Subcutaneous abdominal adipose tissue (tissue), 5 donors: ENCODE data around the gene PTPRA.
A peak's percentile ranks its signal among the peaks of the same experiment; 100 is the strongest.

ENCODE experiments used
- H3K27ac ChIP-seq: one replicate; pipeline ENCODE4 v1.7.0; 2013; ENCODE audit warnings: low read depth, mild to moderate bottlenecking, inconsistent platforms, low read length, moderate library complexity
- H3K27me3 ChIP-seq, 5 donors: one replicate each; pipeline ENCODE4 v1.7.0; 2013; ENCODE audit warnings: low read length in 5 of 5, inconsistent platforms in 1 of 5; ENCODE audit not compliant: control insufficient read depth in 5 of 5, insufficient read depth in 4 of 5
- H3K36me3 ChIP-seq, 5 donors: one replicate each; pipeline ENCODE4 v1.7.0; 2013; ENCODE audit warnings: low read length in 5 of 5; ENCODE audit not compliant: control insufficient read depth in 5 of 5, insufficient read depth in 5 of 5
- H3K4me1 ChIP-seq, 5 donors: one replicate each; pipeline ENCODE4 v1.7.0; 2013; ENCODE audit warnings: low read length in 5 of 5, mild to moderate bottlenecking in 3 of 5, moderate library complexity in 1 of 5; ENCODE audit not compliant: control insufficient read depth in 5 of 5, insufficient read depth in 5 of 5
- H3K4me3 ChIP-seq, 5 donors: one replicate each; pipeline ENCODE4 v1.7.0; 2013; ENCODE audit warnings: low read length in 5 of 5, low read depth in 1 of 5
- H3K9ac ChIP-seq, 5 donors: one replicate each; pipeline ENCODE4 v1.7.0; 2013; ENCODE audit warnings: low read length in 5 of 5, mild to moderate bottlenecking in 4 of 5, moderate library complexity in 3 of 5
- H3K9me3 ChIP-seq, 5 donors: one replicate each; pipeline ENCODE4 v1.7.0; 2013; ENCODE audit warnings: low read length in 5 of 5; ENCODE audit not compliant: control insufficient read depth in 5 of 5
- donor health status: healthy.
- donor health status: healthy.
- donor health status: healthy.
- donor health status: healthy.
- donor health status: healthy.

PTPRA gene

DNA sequence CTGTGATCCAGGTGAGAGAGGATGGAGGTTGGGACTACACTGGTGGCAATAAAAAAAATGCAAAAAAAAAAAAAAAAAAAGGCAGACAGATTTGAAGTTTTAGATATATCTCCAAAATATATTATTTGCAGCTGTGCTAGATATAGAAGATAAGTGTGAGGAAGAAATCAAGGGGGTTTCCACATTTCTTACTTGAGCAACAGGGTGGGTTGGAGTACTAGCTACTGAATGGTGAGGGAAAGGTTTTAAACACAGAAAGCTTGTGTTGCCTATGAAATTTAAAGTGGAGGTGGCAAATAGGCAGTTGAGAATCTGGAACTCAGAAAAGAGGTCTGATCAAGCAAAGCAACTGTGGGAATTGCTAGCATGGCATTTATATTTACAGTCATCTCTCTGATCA, 110.2 kb downstream of the PTPRA start:
- Histone ChIP-seq H3K4me1 (peaks cover 0 to 12% (median 10%) of the 10 kb centered on the region in 5 donors), H3K36me3 (peaks cover 14 to 29% (median 27%) of the 10 kb centered on the region in 5 donors), H3K27me3 (no peaks in the 10 kb centered on the region), H3K27ac (no peak overlapping the region), H3K9ac (no peak overlapping the region), H3K9me3 (no peaks in the 10 kb centered on the region), H3K4me3 (no peak overlapping the region)

DNA sequence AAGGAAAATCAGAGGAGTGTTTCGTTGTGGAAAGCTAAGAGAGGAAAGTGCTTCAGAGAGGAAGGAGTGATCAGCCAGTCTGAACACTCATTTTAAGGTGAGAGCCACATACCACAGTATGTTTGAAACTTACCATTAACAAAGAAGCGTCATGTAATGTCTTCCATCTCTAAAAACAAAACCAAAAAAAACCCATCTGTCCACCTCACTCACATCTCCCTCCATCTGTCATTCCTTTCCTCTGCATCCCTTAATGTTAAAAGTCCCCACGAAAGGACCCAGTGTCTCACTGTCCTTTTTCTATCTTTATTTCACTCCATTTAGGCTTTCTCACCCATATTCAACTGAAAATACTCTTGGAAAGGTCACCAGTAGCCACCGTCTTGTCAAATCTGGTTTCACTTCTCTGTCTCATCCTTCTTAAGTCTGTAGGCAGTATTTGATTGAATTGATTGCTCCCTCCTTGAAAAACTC, 110.8 kb downstream of the PTPRA start:
- H3K4me1 ChIP-seq: peaks cover 0 to 12% (median 10%) of the 10 kb centered on the region in 5 donors
- no peak overlapping the region for H3K27ac ChIP-seq
- H3K9ac ChIP-seq: no peak overlapping the region
- peaks cover 17 to 35% (median 32%) of the 10 kb centered on the region in 5 donors for H3K36me3 ChIP-seq
- H3K9me3 ChIP-seq: no peaks in the 10 kb centered on the region
- no peaks in the 10 kb centered on the region for H3K27me3 ChIP-seq
- H3K4me3 ChIP-seq: no peak overlapping the region

DNA sequence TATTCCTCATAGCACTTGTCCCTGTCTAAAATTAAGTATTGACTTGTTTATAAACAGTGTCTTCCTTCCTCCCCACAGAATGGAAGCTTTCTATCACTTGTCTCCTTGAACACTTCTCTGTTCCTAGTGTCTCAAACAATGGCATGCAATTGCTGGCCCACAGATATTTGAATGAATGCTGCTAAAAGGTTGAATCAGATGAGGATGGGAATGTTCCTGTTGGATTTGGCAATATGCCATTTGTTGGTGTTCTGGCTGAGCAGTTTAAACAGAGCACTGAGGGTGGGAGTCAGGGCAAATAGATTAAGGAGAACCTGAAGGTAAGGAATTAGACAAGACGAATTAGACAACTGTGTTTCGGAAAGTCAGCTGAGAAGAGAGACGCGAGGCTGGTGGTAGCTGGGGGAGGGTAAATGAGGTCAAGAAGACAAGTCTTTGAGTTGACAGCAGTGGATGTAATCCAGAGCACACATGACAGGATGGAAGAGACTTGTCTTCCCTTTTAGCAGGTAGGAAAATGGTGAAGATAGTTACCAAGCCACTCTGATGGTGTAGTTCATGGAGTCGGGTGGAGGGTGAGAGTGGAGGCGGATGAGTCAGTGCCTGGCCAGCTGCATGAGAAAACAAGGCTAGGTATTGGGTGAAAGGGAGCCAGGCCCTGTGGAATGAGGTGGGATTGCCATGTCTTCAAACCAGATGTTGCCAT, 111.8 kb downstream of the PTPRA start:
- no peaks in the 10 kb centered on the region for H3K9me3 ChIP-seq
- no peaks in the 10 kb centered on the region for H3K27me3 ChIP-seq
- peaks cover 20 to 42% (median 41%) of the 10 kb centered on the region in 5 donors for H3K36me3 ChIP-seq
- peaks cover 0 to 12% (median 10%) of the 10 kb centered on the region in 5 donors for H3K4me1 ChIP-seq
- H3K9ac ChIP-seq: no peak overlapping the region
- no peak overlapping the region for H3K4me3 ChIP-seq
- no peak overlapping the region for H3K27ac ChIP-seq

DNA sequence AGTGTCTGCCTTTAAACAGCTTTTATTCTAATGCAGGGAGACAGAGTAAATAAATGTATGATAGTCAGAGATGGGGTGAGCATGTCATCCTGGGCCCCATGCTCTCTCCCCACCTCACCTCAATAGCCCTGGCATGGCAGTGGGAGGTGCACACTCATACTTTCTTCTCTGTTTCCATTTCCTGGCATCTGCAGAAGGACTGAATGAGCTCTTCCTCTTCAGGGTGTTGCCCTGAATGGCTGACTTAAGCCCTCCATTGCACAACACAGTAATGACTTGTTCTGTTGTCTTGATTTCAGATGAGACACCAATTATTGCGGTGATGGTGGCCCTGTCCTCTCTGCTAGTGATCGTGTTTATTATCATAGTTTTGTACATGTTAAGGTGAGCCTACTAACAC, 113.2 kb downstream of the PTPRA start:
- Histone ChIP-seq H3K9ac (no peak overlapping the region), H3K4me3 (no peak overlapping the region), H3K9me3 (no peaks in the 10 kb centered on the region), H3K36me3 (peaks cover 23 to 54% (median 52%) of the 10 kb centered on the region in 5 donors), H3K27me3 (no peaks in the 10 kb centered on the region), H3K4me1 (peaks cover 0 to 12% (median 10%) of the 10 kb centered on the region in 5 donors), H3K27ac (no peak overlapping the region)

DNA sequence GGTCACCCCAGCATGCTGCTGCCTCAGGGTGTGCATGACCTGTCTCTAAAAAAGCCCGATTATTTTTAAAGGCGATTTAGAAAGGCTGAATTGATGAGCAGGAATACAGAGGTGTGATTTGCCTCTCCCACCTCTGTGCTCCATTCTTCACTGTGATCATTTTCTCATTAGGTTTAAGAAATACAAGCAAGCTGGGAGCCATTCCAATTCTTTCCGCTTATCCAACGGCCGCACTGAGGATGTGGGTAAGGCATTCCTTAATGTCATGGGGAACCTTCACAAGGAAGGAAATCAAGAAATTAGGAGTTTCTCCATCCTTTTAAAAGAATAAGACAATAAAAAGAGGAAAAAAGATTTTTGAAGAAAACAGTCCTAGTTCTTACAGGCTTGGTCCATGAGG, 114.6 kb downstream of the PTPRA start:
- no peak overlapping the region for H3K4me3 ChIP-seq
- no peaks in the 10 kb centered on the region for H3K9me3 ChIP-seq
- H3K27ac ChIP-seq: no peak overlapping the region
- no peaks in the 10 kb centered on the region for H3K27me3 ChIP-seq
- H3K36me3 ChIP-seq: peaks cover 23 to 64% (median 62%) of the 10 kb centered on the region in 5 donors
- H3K9ac ChIP-seq: peak overlapping the region in 1 of 5 donors; percentile 38
- peaks cover 0 to 12% (median 10%) of the 10 kb centered on the region in 5 donors for H3K4me1 ChIP-seq

DNA sequence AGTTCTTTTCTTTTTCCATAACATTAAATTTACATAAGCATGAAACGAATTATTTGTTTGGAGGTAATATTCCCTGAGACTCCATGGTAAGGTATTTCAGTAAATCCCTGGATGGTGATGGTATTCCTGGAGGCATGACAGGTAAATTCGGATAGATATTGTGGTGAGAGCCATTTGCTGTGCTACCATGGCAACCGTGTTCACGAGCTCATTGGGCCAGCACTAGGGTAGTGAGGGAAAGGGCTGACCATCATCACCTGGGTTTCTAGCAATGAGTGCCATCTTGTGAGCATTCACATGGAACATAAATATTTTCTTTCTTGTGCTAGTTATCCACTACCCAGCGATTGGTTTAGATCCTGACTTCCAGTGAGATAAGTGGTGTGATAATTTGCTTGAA, 118.3 kb downstream of the PTPRA start:
- H3K36me3 ChIP-seq: peaks cover 29 to 94% (median 83%) of the 10 kb centered on the region in 5 donors
- peaks cover 0 to 5% (median 0%) of the 10 kb centered on the region in 5 donors for H3K4me1 ChIP-seq
- no peaks in the 10 kb centered on the region for H3K9me3 ChIP-seq
- H3K27ac ChIP-seq: no peak overlapping the region
- no peak overlapping the region for H3K9ac ChIP-seq
- H3K27me3 ChIP-seq: no peaks in the 10 kb centered on the region
- no peak overlapping the region for H3K4me3 ChIP-seq

DNA sequence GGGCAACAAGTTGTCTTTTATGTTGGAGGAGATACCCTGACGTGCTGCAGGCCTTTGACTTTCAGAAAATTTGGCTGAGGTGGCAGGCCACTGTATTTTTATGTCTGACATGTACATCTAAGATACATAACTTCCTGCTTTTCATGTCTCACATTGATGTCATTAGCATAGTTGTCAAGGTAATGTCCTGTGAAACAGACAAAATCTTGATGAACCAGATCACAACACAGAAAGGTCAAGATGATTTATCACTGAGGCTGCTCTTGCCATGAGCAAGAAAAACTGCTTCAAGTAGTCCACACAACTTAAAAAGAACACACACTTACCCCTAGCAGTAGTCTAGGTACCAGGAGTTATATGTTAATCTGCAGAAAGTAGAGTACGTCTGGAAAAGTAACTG, 120.0 kb downstream of the PTPRA start:
- Histone ChIP-seq H3K27ac (no peak overlapping the region), H3K9ac (no peak overlapping the region), H3K4me1 (peaks cover 0 to under 1% (median 0%) of the 10 kb centered on the region in 5 donors), H3K4me3 (no peak overlapping the region), H3K9me3 (no peaks in the 10 kb centered on the region), H3K36me3 (peaks cover 21 to 77% (median 66%) of the 10 kb centered on the region in 5 donors), H3K27me3 (no peaks in the 10 kb centered on the region)

DNA sequence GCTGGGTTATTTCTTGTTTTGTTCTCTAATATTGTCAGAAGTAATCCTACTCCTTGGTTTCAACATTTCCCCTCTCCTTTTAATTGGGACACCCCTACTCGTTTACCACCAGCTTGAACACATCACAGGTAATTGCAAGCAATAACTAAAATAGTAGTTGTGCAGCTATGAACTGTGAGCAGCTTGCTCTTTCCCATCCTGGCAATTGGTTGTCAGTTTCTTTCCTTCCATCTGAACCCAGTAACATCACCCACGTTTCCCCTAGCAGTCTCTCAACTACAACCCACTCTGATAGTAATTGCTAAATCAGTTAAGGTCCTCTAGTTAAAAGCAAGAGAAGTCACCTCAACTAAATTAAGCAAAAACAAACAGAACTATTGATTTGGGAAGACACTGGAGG, 122.5 kb downstream of the PTPRA start:
- peaks cover 15 to 62% (median 41%) of the 10 kb centered on the region in 5 donors for H3K36me3 ChIP-seq
- no peaks in the 10 kb centered on the region for H3K4me1 ChIP-seq
- no peak overlapping the region for H3K4me3 ChIP-seq
- no peak overlapping the region for H3K9ac ChIP-seq
- H3K27ac ChIP-seq: no peak overlapping the region
- H3K27me3 ChIP-seq: no peaks in the 10 kb centered on the region
- H3K9me3 ChIP-seq: no peaks in the 10 kb centered on the region

DNA sequence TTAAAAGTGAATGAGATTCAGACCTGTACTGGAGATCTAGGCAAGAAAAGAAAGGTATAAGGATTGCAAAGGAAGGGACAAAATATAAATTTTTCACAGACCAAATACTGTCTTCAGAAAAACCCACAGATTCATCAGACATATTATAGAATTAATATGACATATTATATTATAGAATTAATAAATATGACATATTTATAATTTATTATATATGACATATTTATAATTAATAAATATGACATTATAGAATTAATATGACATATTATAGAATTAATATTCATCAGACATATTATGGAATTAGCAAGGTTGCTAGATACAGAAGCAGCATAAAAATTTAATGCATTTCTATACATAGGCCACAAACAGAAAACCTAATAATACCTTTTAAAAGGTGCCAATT, 125.4 kb downstream of the PTPRA start:
- Histone ChIP-seq H3K9ac (no peak overlapping the region), H3K4me3 (no peak overlapping the region), H3K27me3 (no peaks in the 10 kb centered on the region), H3K27ac (no peak overlapping the region), H3K4me1 (no peaks in the 10 kb centered on the region), H3K9me3 (no peaks in the 10 kb centered on the region), H3K36me3 (peaks cover 13 to 41% (median 21%) of the 10 kb centered on the region in 5 donors)

DNA sequence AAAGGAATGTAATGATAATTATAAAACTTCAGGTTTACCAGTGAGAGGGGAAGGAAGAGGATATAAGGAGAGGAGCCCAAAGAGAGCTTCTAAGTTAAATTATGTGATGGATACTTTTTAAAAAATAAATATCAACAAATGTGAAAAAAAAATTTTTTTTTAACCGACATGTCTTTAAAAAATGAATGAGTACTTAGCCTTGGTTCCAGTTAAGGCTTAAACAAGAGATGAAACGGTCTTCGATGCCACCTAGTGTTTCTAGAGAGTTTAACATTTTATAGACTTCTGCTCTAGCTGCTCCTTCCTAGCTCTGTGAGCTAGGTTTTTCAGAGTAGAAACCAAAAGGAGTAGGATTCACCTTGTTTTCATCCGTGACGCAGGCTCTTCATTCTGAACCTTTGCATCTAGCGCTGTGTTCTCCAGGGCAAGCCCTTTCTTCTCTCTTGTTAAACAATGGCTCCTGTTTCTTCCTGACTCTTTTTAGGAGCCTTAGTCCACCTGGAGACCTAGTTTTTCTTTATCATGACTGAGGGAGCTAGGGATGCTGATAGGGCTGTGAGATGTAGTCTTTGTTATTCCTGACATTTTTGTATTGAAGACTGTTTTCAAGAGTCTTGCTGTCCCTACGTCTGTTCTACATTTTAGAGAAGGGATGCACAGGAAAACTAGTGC, 127.7 kb downstream of the PTPRA start:
- Histone ChIP-seq H3K4me1 (no peaks in the 10 kb centered on the region), H3K36me3 (peaks cover 10 to 39% (median 18%) of the 10 kb centered on the region in 5 donors), H3K9ac (no peak overlapping the region)

More for the DNA sequence above, 127.7 kb downstream of the PTPRA start:
- H3K27me3 ChIP-seq: no peaks in the 10 kb centered on the region
- no peak overlapping the region for H3K27ac ChIP-seq
- H3K9me3 ChIP-seq: no peaks in the 10 kb centered on the region
- no peak overlapping the region for H3K4me3 ChIP-seq
